ENCODE results near the gene HSPA5.
"Not testable (repeated sequence)": the region's sequence is repeated elsewhere in the genome, so short reads cannot be mapped to it uniquely, and the experiment has no call there.

The HSPA5 gene

GRCh38 chr9:125240649-125240999 is 519 bp downstream of the HSPA5 start:
- H3K18ac ChIP-seq (ENCODE audit: low read length) = no peak overlapping the region
- H3K4me3 ChIP-seq (ENCODE audit: low read length) = peak overlapping the region; percentile 83
- H3K4ac ChIP-seq (ENCODE audit: low read depth, low read length) = no peak overlapping the region
- peak; percentile 49 for DNase-seq
- H4K8ac ChIP-seq (ENCODE audit: low read depth, low read length) = no peak overlapping the region
- no peak overlapping the region for H2BK120ac ChIP-seq (ENCODE audit: low read depth, low read length)
- H3K56ac ChIP-seq (ENCODE audit: low read length) = peak overlapping the region; percentile 100
- no peaks in the 10 kb centered on the region for H3K27me3 ChIP-seq (ENCODE audit: insufficient read depth, low read length, poor library complexity)
- peaks cover 13% of the 10 kb centered on the region for H3K36me3 ChIP-seq (ENCODE audit: control insufficient read depth, insufficient read depth, low read length)
- H3K79me2 ChIP-seq (ENCODE audit: control insufficient read depth, insufficient read depth, low read length) = peaks cover 39% of the 10 kb centered on the region
- no CpG with 5 or more reads among the region's 33 CpGs for WGBS (ENCODE audit: extremely low coverage, insufficient coverage, low lambda C conversion rate)
- peak overlapping the region; percentile 78 for H2BK5ac ChIP-seq (ENCODE audit: low read length)
- H3K4me1 ChIP-seq (ENCODE audit: control insufficient read depth, low read depth, low read length) = peaks cover 1% of the 10 kb centered on the region
- peak overlapping the region; percentile 100 for H3K23ac ChIP-seq (ENCODE audit: low read length)
- peak overlapping the region; percentile 100 for H3K9ac ChIP-seq (ENCODE audit: low read length)
- H2AK5ac ChIP-seq (ENCODE audit: low read length) = peak overlapping the region; percentile 97
- H3K27ac ChIP-seq (ENCODE audit: low read depth, low read length) = peak overlapping the region; percentile 34
- H4K5ac ChIP-seq (ENCODE audit: low read length) = no peak overlapping the region
- no peak overlapping the region for H2BK15ac ChIP-seq (replicated peaks; ENCODE audit: low read depth)
- H3K4me2 ChIP-seq (ENCODE audit: low read length) = peak overlapping the region; percentile 7
- H3K79me1 ChIP-seq (ENCODE audit: low read length) = peaks cover 3% of the 10 kb centered on the region

GRCh38 chr9:125239631-125240597 is 1.2 kb downstream of the HSPA5 start:
- DNase-seq = no peak
- Histone ChIP-seq H3K4me2 (ENCODE audit: low read length) (peak overlapping the region; percentile 57), H3K4me1 (ENCODE audit: control insufficient read depth, low read depth, low read length) (peaks cover 1% of the 10 kb centered on the region), H2BK15ac (replicated peaks; ENCODE audit: low read depth) (no peak overlapping the region), H3K56ac (ENCODE audit: low read length) (peak overlapping the region; percentile 100), H3K27ac (ENCODE audit: low read depth, low read length) (no peak overlapping the region), H3K4ac (ENCODE audit: low read depth, low read length) (no peak overlapping the region), H2BK120ac (ENCODE audit: low read depth, low read length) (no peak overlapping the region), H3K79me1 (ENCODE audit: low read length) (peaks cover 3% of the 10 kb centered on the region), H3K4me3 (ENCODE audit: low read length) (peak overlapping the region; percentile 83), H4K5ac (ENCODE audit: low read length) (no peak overlapping the region), H4K8ac (ENCODE audit: low read depth, low read length) (no peak overlapping the region), H3K23ac (ENCODE audit: low read length) (no peak overlapping the region), H2AK5ac (ENCODE audit: low read length) (no peak overlapping the region), H3K9ac (ENCODE audit: low read length) (peak overlapping the region; percentile 100), H3K36me3 (ENCODE audit: control insufficient read depth, insufficient read depth, low read length) (peaks cover 13% of the 10 kb centered on the region), H3K27me3 (ENCODE audit: insufficient read depth, low read length, poor library complexity) (no peaks in the 10 kb centered on the region), H3K79me2 (ENCODE audit: control insufficient read depth, insufficient read depth, low read length) (peaks cover 39% of the 10 kb centered on the region), H3K18ac (ENCODE audit: low read length) (no peak overlapping the region), H2BK5ac (ENCODE audit: low read length) (no peak overlapping the region)
- no CpG with 5 or more reads among the region's 8 CpGs for WGBS (ENCODE audit: extremely low coverage, insufficient coverage, low lambda C conversion rate)

- H3K27ac ChIP-seq (ENCODE audit: low read depth, low read length) = no peak overlapping the region
- peaks cover 1% of the 10 kb centered on the region for H3K4me1 ChIP-seq (ENCODE audit: control insufficient read depth, low read depth, low read length)
- no peak overlapping the region for H2AK5ac ChIP-seq (ENCODE audit: low read length)
- no CpG with 5 or more reads among the region's 14 CpGs for WGBS (ENCODE audit: extremely low coverage, insufficient coverage, low lambda C conversion rate)
- H3K23ac ChIP-seq (ENCODE audit: low read length) = no peak overlapping the region
- H2BK5ac ChIP-seq (ENCODE audit: low read length) = no peak overlapping the region
- peak overlapping the region; percentile 55 for H3K9ac ChIP-seq (ENCODE audit: low read length)
- no peak overlapping the region for H3K4me3 ChIP-seq (ENCODE audit: low read length)
- H4K8ac ChIP-seq (ENCODE audit: low read depth, low read length) = no peak overlapping the region
- peak overlapping the region; percentile 57 for H3K4me2 ChIP-seq (ENCODE audit: low read length)
- DNase-seq = no peak
- H3K79me2 ChIP-seq (ENCODE audit: control insufficient read depth, insufficient read depth, low read length) = peaks cover 39% of the 10 kb centered on the region
- H3K36me3 ChIP-seq (ENCODE audit: control insufficient read depth, insufficient read depth, low read length) = peaks cover 13% of the 10 kb centered on the region
- no peak overlapping the region for H2BK15ac ChIP-seq (replicated peaks; ENCODE audit: low read depth)
- H3K56ac ChIP-seq (ENCODE audit: low read length) = peak overlapping the region; percentile 56
- H3K18ac ChIP-seq (ENCODE audit: low read length) = no peak overlapping the region
- no peak overlapping the region for H3K4ac ChIP-seq (ENCODE audit: low read depth, low read length)
- H3K27me3 ChIP-seq (ENCODE audit: insufficient read depth, low read length, poor library complexity) = no peaks in the 10 kb centered on the region
- peaks cover 3% of the 10 kb centered on the region for H3K79me1 ChIP-seq (ENCODE audit: low read length)
- no peak overlapping the region for H2BK120ac ChIP-seq (ENCODE audit: low read depth, low read length)
- H4K5ac ChIP-seq (ENCODE audit: low read length) = no peak overlapping the region
These were observed 2.2 kb downstream of the HSPA5 start for GRCh38 chr9:125238915-125239446.

DNA sequence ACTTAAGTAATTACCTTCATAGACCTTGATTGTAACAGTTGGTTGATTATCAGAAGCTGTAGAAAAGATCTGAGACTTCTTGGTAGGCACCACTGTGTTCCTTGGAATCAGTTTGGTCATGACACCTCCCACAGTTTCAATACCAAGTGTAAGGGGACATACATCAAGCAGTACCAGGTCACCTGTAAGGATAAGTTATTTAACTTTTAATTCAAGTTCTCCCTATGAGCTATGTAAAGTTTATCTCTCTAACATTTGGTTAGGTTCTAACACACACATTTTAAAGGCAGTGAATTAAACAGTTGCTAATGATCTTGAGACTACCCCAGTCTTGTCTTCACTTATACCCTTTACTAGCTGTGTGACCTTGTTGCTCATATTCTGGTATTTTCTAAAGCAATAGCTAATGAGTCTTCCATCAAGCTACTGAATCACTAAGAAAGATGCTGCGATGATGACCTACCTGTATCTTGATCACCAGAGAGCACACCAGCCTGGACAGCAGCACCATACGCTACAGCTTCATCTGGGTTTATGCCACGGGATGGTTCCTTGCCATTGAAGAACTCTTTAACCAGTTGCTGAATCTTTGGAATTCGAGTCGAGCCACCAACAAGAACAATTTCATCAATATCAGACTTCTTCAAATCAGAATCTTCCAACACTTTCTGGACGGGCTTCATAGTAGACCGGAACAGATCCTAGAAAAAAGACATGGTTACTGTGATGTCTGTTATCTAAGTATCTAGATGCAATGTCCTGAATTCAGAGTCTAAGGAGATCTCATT is 2.8 kb downstream of the HSPA5 start:
- Histone ChIP-seq H3K27me3 (ENCODE audit: insufficient read depth, low read length, poor library complexity) (no peaks in the 10 kb centered on the region), H3K56ac (ENCODE audit: low read length) (peak overlapping the region; percentile 58), H3K79me2 (ENCODE audit: control insufficient read depth, insufficient read depth, low read length) (peaks cover 39% of the 10 kb centered on the region), H2AK5ac (ENCODE audit: low read length) (no peak overlapping the region), H3K4me1 (ENCODE audit: control insufficient read depth, low read depth, low read length) (peaks cover 1% of the 10 kb centered on the region), H3K9ac (ENCODE audit: low read length) (peak overlapping the region; percentile 39), H3K4me2 (ENCODE audit: low read length) (peak overlapping the region; percentile 10), H3K18ac (ENCODE audit: low read length) (no peak overlapping the region), H2BK15ac (replicated peaks; ENCODE audit: low read depth) (no peak overlapping the region), H3K79me1 (ENCODE audit: low read length) (peaks cover 3% of the 10 kb centered on the region), H3K4me3 (ENCODE audit: low read length) (no peak overlapping the region), H2BK120ac (ENCODE audit: low read depth, low read length) (no peak overlapping the region), H3K23ac (ENCODE audit: low read length) (no peak overlapping the region), H3K27ac (ENCODE audit: low read depth, low read length) (no peak overlapping the region), H4K5ac (ENCODE audit: low read length) (no peak overlapping the region), H2BK5ac (ENCODE audit: low read length) (no peak overlapping the region), H4K8ac (ENCODE audit: low read depth, low read length) (no peak overlapping the region), H3K36me3 (ENCODE audit: control insufficient read depth, insufficient read depth, low read length) (peaks cover 13% of the 10 kb centered on the region), H3K4ac (ENCODE audit: low read depth, low read length) (no peak overlapping the region)
- no peak for DNase-seq
- WGBS (ENCODE audit: extremely low coverage, insufficient coverage, low lambda C conversion rate) = no CpG with 5 or more reads among the region's 7 CpGs

DNA sequence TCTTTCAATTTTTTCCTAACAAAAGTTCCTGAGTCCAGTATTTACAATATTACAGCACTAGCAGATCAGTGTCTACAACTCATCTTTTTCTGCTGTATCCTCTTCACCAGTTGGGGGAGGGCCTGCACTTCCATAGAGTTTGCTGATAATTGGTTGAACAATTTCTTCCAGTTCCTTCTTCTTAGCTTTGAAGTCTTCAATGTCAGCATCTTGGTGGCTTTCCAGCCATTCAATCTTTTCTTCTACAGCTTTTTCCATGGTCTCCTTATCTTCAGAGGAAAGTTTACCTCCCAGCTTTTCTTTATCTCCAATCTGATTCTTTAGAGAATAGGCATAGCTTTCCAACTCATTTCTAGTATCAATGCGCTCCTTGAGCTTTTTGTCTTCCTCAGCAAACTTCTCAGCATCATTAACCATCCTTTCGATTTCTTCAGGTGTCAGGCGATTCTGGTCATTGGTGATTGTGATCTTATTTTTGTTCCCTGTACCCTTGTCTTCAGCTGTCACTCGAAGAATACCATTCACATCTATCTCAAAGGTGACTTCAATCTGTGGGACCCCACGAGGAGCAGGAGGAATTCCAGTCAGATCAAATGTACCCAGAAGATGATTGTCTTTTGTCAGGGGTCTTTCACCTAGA is 4.5 kb downstream of the HSPA5 start:
- H4K8ac ChIP-seq (ENCODE audit: low read depth, low read length); H2BK5ac ChIP-seq (ENCODE audit: low read length); H3K4ac ChIP-seq (ENCODE audit: low read depth, low read length); H2AK5ac ChIP-seq (ENCODE audit: low read length); H3K18ac ChIP-seq (ENCODE audit: low read length); H4K5ac ChIP-seq (ENCODE audit: low read length); H2BK120ac ChIP-seq (ENCODE audit: low read depth, low read length); H3K79me1 ChIP-seq (ENCODE audit: low read length); H2BK15ac ChIP-seq (replicated peaks; ENCODE audit: low read depth); DNase-seq; H3K27me3 ChIP-seq (ENCODE audit: insufficient read depth, low read length, poor library complexity); H3K4me2 ChIP-seq (ENCODE audit: low read length); H3K4me3 ChIP-seq (ENCODE audit: low read length); H3K4me1 ChIP-seq (ENCODE audit: control insufficient read depth, low read depth, low read length); H3K23ac ChIP-seq (ENCODE audit: low read length); H3K56ac ChIP-seq (ENCODE audit: low read length); H3K9ac ChIP-seq (ENCODE audit: low read length); H3K27ac ChIP-seq (ENCODE audit: low read depth, low read length): not testable (repeated sequence)
- Histone ChIP-seq H3K36me3 (ENCODE audit: control insufficient read depth, insufficient read depth, low read length) (peaks cover 15% of the 10 kb centered on the region), H3K79me2 (ENCODE audit: control insufficient read depth, insufficient read depth, low read length) (peaks cover 39% of the 10 kb centered on the region)
- WGBS (ENCODE audit: extremely low coverage, insufficient coverage, low lambda C conversion rate) = no CpG with 5 or more reads among the region's 5 CpGs

Measured in mesendoderm (in vitro differentiated cells).